Activated T-cell treated with anti-CD3 and anti-CD28 coated beads for 48 hours (primary cell): ENCODE measurements around the gene LRP1B.
"Not testable (repeated sequence)": the region's sequence is repeated elsewhere in the genome, so short reads cannot be mapped to it uniquely, and the experiment has no call there.

Experiments used
- DNase-seq: peaks from one replicate; pipeline ENCODE4 v3.0.0-alpha.2; 2020; ENCODE audit warnings: low read depth

Gene LRP1B

GRCh38 chr2:140338795-140339194, 1792.0 kb downstream of the LRP1B start:
- DNase-seq = no peak

GRCh38 chr2:140337061-140337460, 1793.8 kb downstream of the LRP1B start:
- DNase-seq = no peak

GRCh38 chr2:140316345-140316744, 1814.5 kb downstream of the LRP1B start:
- no peak for DNase-seq

- no peak for DNase-seq
Measured at GRCh38 chr2:140311905-140312304, 1818.9 kb downstream of the LRP1B start.

GRCh38 chr2:140308706-140309105, 1822.1 kb downstream of the LRP1B start:
- DNase-seq = no peak

- DNase-seq = no peak
Measured at GRCh38 chr2:140307532-140307931, 1823.3 kb downstream of the LRP1B start.

GRCh38 chr2:140295767-140296166, 1835.0 kb downstream of the LRP1B start:
- DNase-seq = no peak

GRCh38 chr2:140288726-140289125, 1842.1 kb downstream of the LRP1B start:
- DNase-seq = no peak

- no peak for DNase-seq
Measured at GRCh38 chr2:140288213-140288612, 1842.6 kb downstream of the LRP1B start.

GRCh38 chr2:140286377-140286776, 1844.4 kb downstream of the LRP1B start:
- no peak for DNase-seq

GRCh38 chr2:140277344-140277743, 1853.5 kb downstream of the LRP1B start:
- not testable (repeated sequence) for DNase-seq

- no peak for DNase-seq
Measured at GRCh38 chr2:140276661-140277060, 1854.2 kb downstream of the LRP1B start.

- no peak for DNase-seq
Measured at GRCh38 chr2:140275427-140275826, 1855.4 kb downstream of the LRP1B start.

- DNase-seq = no peak
Measured at GRCh38 chr2:140274891-140275290, 1855.9 kb downstream of the LRP1B start.

- no peak for DNase-seq
Measured at GRCh38 chr2:140273958-140274357, 1856.9 kb downstream of the LRP1B start.

- DNase-seq = no peak
Measured at GRCh38 chr2:140273408-140273807, 1857.4 kb downstream of the LRP1B start.

- DNase-seq = no peak
Measured at GRCh38 chr2:140270224-140270623, 1860.6 kb downstream of the LRP1B start.

- DNase-seq = no peak
Measured at GRCh38 chr2:140269000-140269399, 1861.8 kb downstream of the LRP1B start.

- no peak for DNase-seq
Measured at GRCh38 chr2:140262908-140263307, 1867.9 kb downstream of the LRP1B start.

GRCh38 chr2:140257692-140258300, 1873.0 kb downstream of the LRP1B start:
- DNase-seq = no peak

GRCh38 chr2:140256080-140256479, 1874.7 kb downstream of the LRP1B start:
- no peak for DNase-seq

- DNase-seq = no peak
Measured at GRCh38 chr2:140249821-140250220, 1881.0 kb downstream of the LRP1B start.

GRCh38 chr2:140248623-140249022, 1882.2 kb downstream of the LRP1B start:
- DNase-seq = no peak

GRCh38 chr2:140247451-140248195, 1883.2 kb downstream of the LRP1B start:
- no peak for DNase-seq
